Ramos (cell line): Measurements from ENCODE around the gene POLN.

Source experiments
- in situ Hi-C: fragments of 300-500 bp; cut with MboI; formaldehyde crosslinking; loops from one replicate; pipeline ENCODE4 v1.14.3; 2022; ENCODE audit warnings: low sequenced_read_pairs; ENCODE audit not compliant: unreplicated experiment

Gene POLN

GRCh38 chr4:2241410-2242353 lies at the start of gene POLN, which contains the start of gene HAUS3:
Gene POLN, minus strand, starts transcription at chr4:2242121. Its CDS starts 12,890 bp downstream, at chr4:2229231.
Gene HAUS3, minus strand, starts transcription at chr4:2242121. Its CDS starts 1,175 bp downstream, at chr4:2240946.
- in situ Hi-C loops, result no loop called here

DNA sequence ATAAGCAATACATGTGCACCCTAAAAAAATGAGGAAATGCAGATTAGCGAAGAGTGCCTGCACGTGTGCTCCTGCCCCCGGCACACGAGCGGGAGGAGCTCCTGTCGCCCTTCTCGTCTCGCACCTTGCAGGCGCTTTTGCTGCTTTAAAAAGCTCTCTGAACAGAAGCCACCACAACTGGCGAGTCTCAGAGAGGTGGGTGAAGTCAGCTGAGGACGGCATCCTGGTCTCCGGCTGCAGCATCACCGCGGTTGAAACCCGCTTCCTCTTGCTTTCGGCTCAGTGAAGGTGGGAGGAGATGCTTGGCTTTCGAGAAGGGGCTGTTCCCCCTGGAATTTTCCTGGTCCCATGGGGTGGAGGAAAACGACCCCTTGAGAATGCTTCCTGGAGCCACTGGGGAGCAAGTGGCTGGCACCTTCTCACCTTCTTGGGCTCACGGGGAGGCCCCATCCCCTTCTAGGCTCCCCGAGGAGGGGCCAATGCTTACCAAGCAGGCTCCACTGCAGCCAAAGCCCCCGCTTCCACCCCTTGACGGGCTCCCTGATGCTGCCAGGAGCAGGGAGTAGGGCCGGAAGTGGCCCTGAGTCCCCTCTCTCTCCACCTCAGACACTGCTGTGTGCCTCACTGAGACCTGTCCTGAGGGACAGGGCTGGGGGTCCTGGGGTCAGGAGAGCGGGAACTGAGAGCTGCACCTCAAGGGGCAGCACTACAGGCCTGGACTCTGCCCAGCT lies 49.2 kb upstream of the POLN start:
- in situ Hi-C loops, result no loop called here

GRCh38 chr4:2290488-2290887 lies 48.6 kb upstream of the POLN start:
- in situ Hi-C loops, result no loop called here

- in situ Hi-C loops, result no loop called here
These were observed 48.0 kb upstream of the POLN start for GRCh38 chr4:2289955-2290333.

- in situ Hi-C loops, result no loop called here
These were observed 47.5 kb upstream of the POLN start for GRCh38 chr4:2289311-2289954.

GRCh38 chr4:2288051-2288541 lies 46.2 kb upstream of the POLN start:
- in situ Hi-C loops, result no loop called here

DNA sequence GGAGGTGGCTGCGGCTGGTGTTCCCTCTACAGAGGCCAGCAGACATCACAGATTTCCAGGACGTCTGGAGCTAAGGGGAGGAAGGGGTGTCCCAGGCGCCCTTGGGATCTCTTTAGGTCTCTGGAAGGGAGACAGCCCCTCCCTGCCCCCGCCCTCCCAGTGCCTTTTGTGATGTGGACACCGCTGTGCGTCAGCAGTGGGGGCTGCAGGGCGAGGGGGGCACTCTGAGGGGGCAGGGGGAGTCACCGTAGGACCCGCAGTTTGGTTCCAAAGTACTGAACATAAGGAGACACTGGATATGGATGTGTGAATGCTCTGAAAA lies 45.6 kb upstream of the POLN start:
- in situ Hi-C loops, result no loop called here

- in situ Hi-C loops, result no loop called here
These were observed 45.1 kb upstream of the POLN start for GRCh38 chr4:2286904-2287593.

GRCh38 chr4:2285613-2286381 lies 43.9 kb upstream of the POLN start:
- in situ Hi-C loops, result no loop called here

DNA sequence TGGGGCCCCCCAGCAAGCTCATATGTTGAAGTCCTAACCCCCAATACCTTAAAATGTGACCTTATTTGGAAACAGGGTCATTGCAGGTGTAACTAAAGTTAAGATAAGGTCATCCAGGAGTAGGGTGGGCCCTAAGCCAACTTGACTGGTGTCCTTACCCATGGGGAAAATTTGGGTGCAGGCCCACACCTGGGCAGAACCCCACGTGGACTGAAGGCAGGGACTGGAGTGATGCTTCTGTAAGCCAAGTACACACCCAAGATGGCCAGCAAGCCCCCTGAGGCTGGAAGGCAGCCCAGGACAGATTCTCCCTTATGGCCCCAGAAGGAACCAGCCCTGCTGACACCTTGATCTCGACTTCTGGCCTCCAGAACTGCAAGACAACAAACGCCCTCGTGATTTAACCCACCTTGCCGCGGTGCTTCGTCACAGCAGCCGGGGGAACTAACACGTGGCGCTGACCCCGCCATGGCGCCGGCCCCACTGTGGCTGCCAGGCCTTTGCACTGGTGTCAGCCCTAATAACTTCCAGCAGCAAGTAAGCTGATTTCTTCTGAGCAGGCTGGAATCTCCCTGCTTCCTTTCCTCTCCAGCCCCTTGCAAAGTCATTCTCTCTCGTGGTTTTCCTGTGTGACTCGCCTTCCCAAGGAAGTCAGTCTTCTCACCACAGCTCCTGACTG lies 43.2 kb upstream of the POLN start:
- in situ Hi-C loops, result no loop called here

DNA sequence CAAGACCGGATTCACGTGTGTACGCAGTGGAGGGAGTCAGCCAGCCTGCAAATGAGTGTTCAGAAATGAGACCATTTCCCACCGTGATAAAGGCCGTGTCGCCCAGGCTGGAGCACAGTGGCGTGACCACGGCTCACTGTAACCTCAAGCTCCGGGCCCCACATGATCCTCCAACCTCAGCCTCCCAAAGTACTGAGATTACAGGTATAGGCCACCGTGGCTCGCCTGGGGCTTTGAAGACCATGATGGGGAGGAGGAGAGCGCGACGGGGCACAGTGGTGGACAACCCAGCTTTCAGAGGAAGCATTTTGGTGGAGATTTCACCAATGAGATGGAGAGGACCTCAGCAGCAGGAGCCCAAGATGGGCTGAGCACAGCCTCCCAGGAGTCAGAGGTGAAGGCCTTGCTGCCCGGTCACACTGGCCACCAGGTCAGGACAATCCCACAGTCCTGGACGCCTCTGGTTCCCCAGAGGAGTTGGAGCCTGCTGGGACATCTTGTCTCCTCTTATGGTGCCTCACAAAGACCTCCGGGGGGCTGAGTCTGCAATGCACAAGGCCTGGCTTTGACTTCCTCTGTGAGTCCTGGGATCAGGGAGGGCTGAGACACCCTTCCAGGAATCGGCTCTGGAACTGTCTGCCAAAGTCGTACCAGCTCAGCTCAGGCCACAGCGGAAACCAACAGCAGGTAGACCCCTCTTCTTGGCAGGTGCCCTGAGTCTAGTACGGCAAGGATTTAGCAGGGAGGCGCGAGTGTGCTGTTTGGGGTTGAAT lies 42.4 kb upstream of the POLN start:
- in situ Hi-C loops, result no loop called here

DNA sequence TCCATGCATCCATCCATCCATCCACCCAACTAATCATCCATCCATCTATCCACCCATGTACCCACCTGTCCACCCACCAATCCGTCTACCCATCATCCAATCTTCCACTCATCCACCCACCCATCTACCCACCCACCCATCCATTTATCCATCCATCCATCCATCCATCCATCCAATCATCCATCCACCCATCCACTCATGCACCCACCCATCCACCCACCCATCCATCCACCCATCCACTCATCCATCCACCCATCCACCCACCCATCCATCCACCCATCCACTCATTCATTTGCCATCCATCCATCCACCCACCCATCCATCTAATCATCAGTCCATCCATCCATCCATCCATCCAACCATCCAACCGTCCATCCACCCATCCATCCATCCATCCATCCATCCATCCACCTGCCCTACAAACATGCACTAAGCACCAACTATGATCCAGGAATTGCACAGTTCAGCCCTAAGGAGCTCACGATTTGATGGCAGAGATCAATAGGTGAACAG lies 41.3 kb upstream of the POLN start:
- in situ Hi-C loops, result no loop called here

GRCh38 chr4:2281575-2282343 lies 39.8 kb upstream of the POLN start:
- in situ Hi-C loops, result no loop called here

GRCh38 chr4:2280531-2281300 lies 38.8 kb upstream of the POLN start:
- in situ Hi-C loops, result no loop called here

- in situ Hi-C loops, result no loop called here
These were observed 36.0 kb upstream of the POLN start for GRCh38 chr4:2277956-2278355.

DNA sequence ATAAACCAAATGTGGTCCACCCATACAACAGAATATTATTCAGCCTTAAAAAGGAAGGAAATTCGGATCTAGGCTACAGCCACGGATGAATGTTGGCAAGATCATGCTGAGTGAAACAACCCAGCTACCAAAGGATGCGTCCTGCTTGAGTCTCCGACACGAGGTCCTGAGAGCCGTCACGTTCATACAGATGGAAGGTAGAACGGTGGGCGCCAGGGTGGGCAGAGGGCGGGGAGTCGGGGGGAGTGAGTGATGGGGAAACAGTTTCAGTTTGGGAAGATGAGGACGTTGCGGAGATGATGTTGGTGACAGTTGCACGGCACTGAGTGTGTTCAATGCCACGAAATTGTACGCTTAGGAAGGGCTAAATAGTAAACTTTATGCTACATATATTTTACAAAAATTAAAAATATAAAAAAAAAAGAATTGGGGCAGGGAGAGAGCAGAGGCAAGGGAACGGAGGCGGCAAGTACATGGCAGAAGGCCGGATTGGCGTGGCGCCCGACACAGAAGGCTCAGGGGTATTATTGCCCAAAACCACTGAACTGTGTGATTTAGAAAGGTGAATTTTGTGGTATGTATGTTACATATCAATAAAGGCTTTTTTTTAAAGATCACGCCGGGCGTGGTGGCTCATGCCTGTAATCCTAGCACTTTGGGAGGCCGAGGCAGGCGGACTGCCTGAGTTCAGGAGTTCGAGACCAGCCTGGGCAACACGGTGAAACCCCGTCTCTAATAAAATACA lies 34.8 kb upstream of the POLN start:
- in situ Hi-C loops, result no loop called here
